ENCODE data around the gene SPEM3.
"Not testable (repeated sequence)": the region's sequence is repeated elsewhere in the genome, so short reads cannot be mapped to it uniquely, and the experiment has no call there.

SPEM3 gene

GRCh38 chr17:7469843-7470242 lies 41.2 kb downstream of the SPEM3 start:
- peaks cover 0 to 11% of the 10 kb centered on the region in 2 donors for H3K36me3 ChIP-seq (ENCODE audit: control insufficient read depth in 2 of 2, insufficient read depth in 2 of 2, low read length in 2 of 2)
- not testable (repeated sequence) for H3K9ac ChIP-seq (ENCODE audit: low read depth in 1 of 2, low read length in 2 of 2); H3K27me3 ChIP-seq (ENCODE audit: control insufficient read depth in 2 of 2, insufficient read depth in 2 of 2, low read length in 2 of 2); H3K27ac ChIP-seq (ENCODE audit: low read depth in 2 of 2, low read length in 2 of 2); H3K4me3 ChIP-seq (ENCODE audit: low read length in 2 of 2); H3K9me3 ChIP-seq (ENCODE audit: control insufficient read depth in 2 of 2, low read length in 2 of 2); H3K4me1 ChIP-seq (ENCODE audit: control insufficient read depth in 2 of 2, insufficient read depth in 2 of 2, low read length in 2 of 2)

DNA sequence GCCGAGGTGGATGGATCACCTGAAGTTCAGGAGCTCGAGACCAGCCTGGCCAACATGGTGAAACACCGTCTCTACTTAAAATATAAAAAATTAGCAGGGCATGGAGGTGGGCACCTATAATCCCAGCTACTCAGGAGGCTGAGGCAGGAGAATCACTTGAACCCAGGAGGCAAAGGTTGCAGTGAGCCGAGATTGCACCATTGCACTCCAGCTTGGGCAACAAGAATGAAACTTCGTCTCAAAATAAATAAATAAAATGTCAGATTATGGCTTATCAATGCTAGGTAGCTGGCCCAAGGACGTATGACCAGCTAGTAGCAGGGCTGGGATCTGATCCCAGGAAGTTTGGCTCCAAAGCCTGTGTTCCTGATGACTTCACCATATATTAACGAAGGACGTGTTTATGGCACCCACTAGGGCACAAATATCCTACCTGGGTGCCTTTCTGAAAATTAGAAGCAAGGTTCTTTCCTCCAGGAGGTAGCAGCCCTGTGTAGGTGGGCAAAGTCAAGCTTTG lies 41.9 kb downstream of the SPEM3 start:
- not testable (repeated sequence) for H3K27me3 ChIP-seq (ENCODE audit: control insufficient read depth in 2 of 2, insufficient read depth in 2 of 2, low read length in 2 of 2); H3K4me1 ChIP-seq (ENCODE audit: control insufficient read depth in 2 of 2, insufficient read depth in 2 of 2, low read length in 2 of 2); H3K4me3 ChIP-seq (ENCODE audit: low read length in 2 of 2); H3K9me3 ChIP-seq (ENCODE audit: control insufficient read depth in 2 of 2, low read length in 2 of 2); H3K9ac ChIP-seq (ENCODE audit: low read depth in 1 of 2, low read length in 2 of 2); H3K27ac ChIP-seq (ENCODE audit: low read depth in 2 of 2, low read length in 2 of 2)
- H3K36me3 ChIP-seq (ENCODE audit: control insufficient read depth in 2 of 2, insufficient read depth in 2 of 2, low read length in 2 of 2), result peaks cover 0 to 11% of the 10 kb centered on the region in 2 donors

- Histone ChIP-seq H3K4me1 (ENCODE audit: control insufficient read depth in 2 of 2, insufficient read depth in 2 of 2, low read length in 2 of 2) (peaks cover 4 to 9% of the 10 kb centered on the region in 2 donors), H3K9ac (ENCODE audit: low read depth in 1 of 2, low read length in 2 of 2) (no peak overlapping the region), H3K27ac (ENCODE audit: low read depth in 2 of 2, low read length in 2 of 2) (no peak overlapping the region)
These were observed 43.1 kb downstream of the SPEM3 start for GRCh38 chr17:7471729-7472128.

DNA sequence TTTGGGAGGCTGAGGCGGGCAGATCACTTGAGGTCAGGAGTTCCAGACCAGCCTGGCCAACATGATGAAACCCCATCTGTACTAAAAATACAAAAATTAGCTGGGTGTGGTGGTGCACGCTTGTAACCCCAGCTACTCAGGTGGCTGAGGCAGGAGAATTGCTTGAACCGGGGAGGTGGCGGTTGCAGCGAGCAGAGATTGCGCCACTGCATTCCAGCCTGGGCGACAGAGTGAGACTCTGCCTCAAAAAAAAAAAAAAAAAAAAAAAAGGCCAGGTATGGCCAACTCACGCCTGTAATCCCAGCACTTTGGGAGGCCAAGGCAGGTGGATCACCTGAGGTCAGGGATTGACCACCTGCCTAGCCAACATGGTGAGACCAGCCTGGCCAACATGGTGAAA lies 46.1 kb downstream of the SPEM3 start:
- H3K27ac ChIP-seq (ENCODE audit: low read depth in 2 of 2, low read length in 2 of 2), result not testable (repeated sequence)

More at GRCh38 chr17:7471729-7472128, 43.1 kb downstream of the SPEM3 start:
- no peak overlapping the region for H3K4me3 ChIP-seq (ENCODE audit: low read length in 2 of 2)
- peaks cover 0 to 6% of the 10 kb centered on the region in 2 donors for H3K36me3 ChIP-seq (ENCODE audit: control insufficient read depth in 2 of 2, insufficient read depth in 2 of 2, low read length in 2 of 2)
- H3K27me3 ChIP-seq (ENCODE audit: control insufficient read depth in 2 of 2, insufficient read depth in 2 of 2, low read length in 2 of 2), result no peaks in the 10 kb centered on the region
- H3K9me3 ChIP-seq (ENCODE audit: control insufficient read depth in 2 of 2, low read length in 2 of 2), result no peaks in the 10 kb centered on the region

GRCh38 chr17:7475764-7476422 lies 47.2 kb downstream of the SPEM3 start:
- Histone ChIP-seq H3K27me3 (ENCODE audit: control insufficient read depth in 2 of 2, insufficient read depth in 2 of 2, low read length in 2 of 2) (no peaks in the 10 kb centered on the region), H3K36me3 (ENCODE audit: control insufficient read depth in 2 of 2, insufficient read depth in 2 of 2, low read length in 2 of 2) (no peaks in the 10 kb centered on the region), H3K9me3 (ENCODE audit: control insufficient read depth in 2 of 2, low read length in 2 of 2) (no peaks in the 10 kb centered on the region), H3K9ac (ENCODE audit: low read depth in 1 of 2, low read length in 2 of 2) (no peak overlapping the region), H3K4me3 (ENCODE audit: low read length in 2 of 2) (no peak overlapping the region), H3K4me1 (ENCODE audit: control insufficient read depth in 2 of 2, insufficient read depth in 2 of 2, low read length in 2 of 2) (peaks cover 17 to 21% of the 10 kb centered on the region in 2 donors), H3K27ac (ENCODE audit: low read depth in 2 of 2, low read length in 2 of 2) (peak overlapping the region; percentile 38 to 54)

More for the DNA sequence above, 46.1 kb downstream of the SPEM3 start:
- not testable (repeated sequence) for H3K36me3 ChIP-seq (ENCODE audit: control insufficient read depth in 2 of 2, insufficient read depth in 2 of 2, low read length in 2 of 2); H3K4me3 ChIP-seq (ENCODE audit: low read length in 2 of 2); H3K9ac ChIP-seq (ENCODE audit: low read depth in 1 of 2, low read length in 2 of 2); H3K27me3 ChIP-seq (ENCODE audit: control insufficient read depth in 2 of 2, insufficient read depth in 2 of 2, low read length in 2 of 2); H3K9me3 ChIP-seq (ENCODE audit: control insufficient read depth in 2 of 2, low read length in 2 of 2)
- peaks cover 12 to 17% of the 10 kb centered on the region in 2 donors for H3K4me1 ChIP-seq (ENCODE audit: control insufficient read depth in 2 of 2, insufficient read depth in 2 of 2, low read length in 2 of 2)

GRCh38 chr17:7476494-7476893 lies 47.8 kb downstream of the SPEM3 start:
- H3K9me3 ChIP-seq (ENCODE audit: control insufficient read depth in 2 of 2, low read length in 2 of 2), result no peaks in the 10 kb centered on the region
- peaks cover 17 to 21% of the 10 kb centered on the region in 2 donors for H3K4me1 ChIP-seq (ENCODE audit: control insufficient read depth in 2 of 2, insufficient read depth in 2 of 2, low read length in 2 of 2)
- no peaks in the 10 kb centered on the region for H3K27me3 ChIP-seq (ENCODE audit: control insufficient read depth in 2 of 2, insufficient read depth in 2 of 2, low read length in 2 of 2)
- no peaks in the 10 kb centered on the region for H3K36me3 ChIP-seq (ENCODE audit: control insufficient read depth in 2 of 2, insufficient read depth in 2 of 2, low read length in 2 of 2)
- no peak overlapping the region for H3K9ac ChIP-seq (ENCODE audit: low read depth in 1 of 2, low read length in 2 of 2)
- peak overlapping the region in 1 of 2 donors; percentile 95 for H3K27ac ChIP-seq (ENCODE audit: low read depth in 2 of 2, low read length in 2 of 2)
- no peak overlapping the region for H3K4me3 ChIP-seq (ENCODE audit: low read length in 2 of 2)

- H3K9me3 ChIP-seq (ENCODE audit: control insufficient read depth in 2 of 2, low read length in 2 of 2), result no peaks in the 10 kb centered on the region
- H3K27me3 ChIP-seq (ENCODE audit: control insufficient read depth in 2 of 2, insufficient read depth in 2 of 2, low read length in 2 of 2), result no peaks in the 10 kb centered on the region
- H3K36me3 ChIP-seq (ENCODE audit: control insufficient read depth in 2 of 2, insufficient read depth in 2 of 2, low read length in 2 of 2), result no peaks in the 10 kb centered on the region
- H3K4me3 ChIP-seq (ENCODE audit: low read length in 2 of 2), result peak overlapping the region in 1 of 2 donors; percentile 84
- peak overlapping the region; percentile 88 to 95 for H3K27ac ChIP-seq (ENCODE audit: low read depth in 2 of 2, low read length in 2 of 2)
- peaks cover 17 to 21% of the 10 kb centered on the region in 2 donors for H3K4me1 ChIP-seq (ENCODE audit: control insufficient read depth in 2 of 2, insufficient read depth in 2 of 2, low read length in 2 of 2)
- H3K9ac ChIP-seq (ENCODE audit: low read depth in 1 of 2, low read length in 2 of 2), result no peak overlapping the region
These were observed 48.3 kb downstream of the SPEM3 start for GRCh38 chr17:7476951-7477350.

DNA sequence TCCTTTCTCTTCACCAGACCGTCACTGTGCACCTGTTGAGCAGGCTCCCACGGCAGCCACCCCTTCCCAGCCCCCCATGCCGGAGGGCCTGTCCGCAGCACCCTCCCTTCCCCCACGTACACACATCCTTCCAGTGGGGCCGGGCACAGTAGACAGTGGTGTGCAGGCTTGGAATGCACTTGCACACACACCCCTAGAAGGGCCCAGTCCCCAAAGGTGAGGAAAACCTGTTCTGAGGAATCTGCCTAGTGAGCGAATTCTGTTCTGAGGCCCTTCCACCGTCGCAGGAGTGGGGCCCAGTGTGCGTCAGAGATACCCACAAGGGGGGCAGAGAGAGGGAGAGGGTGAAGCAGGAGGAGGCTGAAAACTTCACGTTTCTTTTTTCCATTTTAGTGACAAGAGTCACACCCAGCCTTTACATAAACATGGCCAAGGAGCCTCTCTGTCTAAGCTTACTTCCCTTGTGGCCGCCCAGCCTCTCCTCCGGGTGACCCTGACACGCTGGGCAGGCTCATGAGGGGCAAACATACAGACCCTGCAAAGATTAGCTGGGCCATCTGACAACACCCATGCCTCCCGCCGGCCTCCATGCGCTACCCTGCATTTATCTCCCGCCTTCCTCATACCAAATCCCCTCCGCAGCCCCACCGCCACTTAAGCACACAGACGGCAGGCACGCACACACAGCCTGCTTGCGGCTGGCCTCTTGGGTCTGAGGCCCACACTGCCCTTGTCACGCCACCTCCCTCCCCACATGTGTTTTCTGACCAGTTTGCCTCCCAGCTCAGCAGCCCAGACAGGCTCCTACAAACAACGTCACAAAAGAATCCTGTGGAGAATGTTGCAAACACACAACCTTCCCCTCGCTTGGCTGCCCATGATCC lies 49.0 kb downstream of the SPEM3 start:
- Histone ChIP-seq H3K36me3 (ENCODE audit: control insufficient read depth in 2 of 2, insufficient read depth in 2 of 2, low read length in 2 of 2) (no peaks in the 10 kb centered on the region), H3K4me1 (ENCODE audit: control insufficient read depth in 2 of 2, insufficient read depth in 2 of 2, low read length in 2 of 2) (peaks cover 17 to 22% of the 10 kb centered on the region in 2 donors), H3K27me3 (ENCODE audit: control insufficient read depth in 2 of 2, insufficient read depth in 2 of 2, low read length in 2 of 2) (no peaks in the 10 kb centered on the region), H3K27ac (ENCODE audit: low read depth in 2 of 2, low read length in 2 of 2) (peak overlapping the region; percentile 88 to 95), H3K4me3 (ENCODE audit: low read length in 2 of 2) (peak overlapping the region; percentile 70 to 84), H3K9me3 (ENCODE audit: control insufficient read depth in 2 of 2, low read length in 2 of 2) (no peaks in the 10 kb centered on the region), H3K9ac (ENCODE audit: low read depth in 1 of 2, low read length in 2 of 2) (peak overlapping the region; percentile 70 to 95)

DNA sequence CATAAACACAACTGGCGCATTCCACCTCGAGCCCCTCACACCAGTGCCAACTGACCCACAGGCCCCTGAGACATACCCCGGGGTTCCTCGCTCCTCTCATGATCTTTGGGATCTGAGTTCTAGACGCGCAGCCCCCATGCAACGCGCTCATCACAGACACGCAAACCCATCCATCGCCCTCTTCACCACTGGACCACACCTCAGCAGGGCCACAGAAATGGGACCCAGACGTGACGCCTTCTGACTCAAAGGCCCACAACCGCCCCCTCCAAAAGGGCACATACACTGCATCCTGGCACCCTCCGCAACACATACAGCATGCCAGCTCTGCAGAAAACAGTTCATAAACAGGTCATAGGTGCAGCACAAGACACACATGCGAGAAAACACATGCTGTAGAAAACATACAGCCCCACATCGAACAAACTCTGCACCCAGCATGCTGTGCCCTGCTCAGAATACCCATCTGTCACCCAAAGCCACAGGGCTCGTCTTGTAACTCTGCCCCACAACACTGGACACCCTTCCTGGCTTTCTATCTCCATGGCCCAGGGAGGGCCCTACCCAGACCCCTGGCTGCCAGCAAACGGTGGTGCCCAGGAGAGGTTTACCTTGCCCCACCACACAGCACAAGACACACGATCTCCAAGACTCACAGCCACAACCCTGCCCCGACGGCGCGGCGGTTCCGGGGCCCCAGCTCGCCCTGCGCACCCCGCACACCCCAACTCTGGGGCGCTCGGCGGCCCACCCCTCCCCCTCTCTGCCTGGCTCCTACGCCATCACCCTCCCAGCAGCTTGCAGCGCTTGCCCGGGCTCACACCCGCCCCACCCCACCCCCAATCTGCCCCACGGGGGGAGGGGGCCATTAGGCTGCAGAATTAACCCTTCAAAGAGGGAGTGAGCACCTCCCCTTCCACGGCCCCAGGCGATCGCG lies 49.9 kb downstream of the SPEM3 start:
- Histone ChIP-seq H3K4me1 (ENCODE audit: control insufficient read depth in 2 of 2, insufficient read depth in 2 of 2, low read length in 2 of 2) (peaks cover 21 to 31% of the 10 kb centered on the region in 2 donors), H3K9me3 (ENCODE audit: control insufficient read depth in 2 of 2, low read length in 2 of 2) (no peaks in the 10 kb centered on the region)

More for the DNA sequence above, 49.9 kb downstream of the SPEM3 start:
- no peaks in the 10 kb centered on the region for H3K27me3 ChIP-seq (ENCODE audit: control insufficient read depth in 2 of 2, insufficient read depth in 2 of 2, low read length in 2 of 2)
- peak overlapping the region; percentile 70 to 95 for H3K9ac ChIP-seq (ENCODE audit: low read depth in 1 of 2, low read length in 2 of 2)
- no peaks in the 10 kb centered on the region for H3K36me3 ChIP-seq (ENCODE audit: control insufficient read depth in 2 of 2, insufficient read depth in 2 of 2, low read length in 2 of 2)
- H3K4me3 ChIP-seq (ENCODE audit: low read length in 2 of 2), result peak overlapping the region; percentile 70 to 84
- H3K27ac ChIP-seq (ENCODE audit: low read depth in 2 of 2, low read length in 2 of 2), result peak overlapping the region; percentile 88 to 95

Data from mucosa of rectum (tissue), 2 donors.